IMR-90 (cell line): ENCODE results near the gene SHC2. TPM values are rescaled to one million over a fixed set of nuclear protein-coding genes. Genes with fewer than 3 reads are reported as not detected.

Experiments
- ATAC-seq: fragments of 200-7000 bp; cut with Tn5 transposase; 2 replicates; pipeline ENCODE4 v1.9.1; 2020; ENCODE audit warnings: low read depth, mild to moderate bottlenecking, moderate library complexity
- BruUV-seq: library from RNA; stranded (reverse); fragments of 400-500 nt; replicated peaks from 2 replicates; lab custom pipeline; 2021; lab: Mats Ljungman, UMichigan
- CTCF ChIA-PET: fragments of 300-600 bp; formaldehyde crosslinking; extraction: SDS; loops from one replicate; lab custom pipeline; 2021; ENCODE audit warnings: antibody characterized with exemption; lab: Yijun Ruan, JAX
- POLR2A ChIA-PET: fragments of 300-600 bp; sonication (Branson Sonifier 250); formaldehyde crosslinking; loops from one replicate; lab custom pipeline; 2022; ENCODE audit warnings: antibody characterized with exemption; ENCODE audit not compliant: unreplicated experiment; lab: Charles Lee
- DNase-seq: peaks from one replicate; pipeline ENCODE4 v3.0.0; 2013
- H2AFZ ChIP-seq: replicated peaks from 2 replicates; pipeline ENCODE3; 2013; ENCODE audit warnings: low read length, mild to moderate bottlenecking; ENCODE audit not compliant: poor library complexity
- H2AK5ac ChIP-seq: 2 replicates; pipeline ENCODE4 v1.6.1; 2013; ENCODE audit warnings: low read depth, low read length, inconsistent platforms
- H2AK9ac ChIP-seq: replicated peaks from 2 replicates; pipeline ENCODE3; 2013; ENCODE audit warnings: mild to moderate bottlenecking, low read depth, low read length, moderate library complexity; ENCODE audit not compliant: poor library complexity
- H2BK120ac ChIP-seq: 2 replicates; pipeline ENCODE4 v1.6.1; 2013; ENCODE audit warnings: low read depth, low read length, inconsistent platforms
- H2BK15ac ChIP-seq: 3 replicates; pipeline ENCODE4 v1.6.1; 2013; ENCODE audit warnings: low read depth, low read length, inconsistent platforms
- H2BK20ac ChIP-seq: 2 replicates; pipeline ENCODE4 v1.6.1; 2013; ENCODE audit warnings: low read depth, mild to moderate bottlenecking, inconsistent platforms, low read length, moderate library complexity
- H2BK5ac ChIP-seq: 2 replicates; pipeline ENCODE4 v1.6.1; 2013; ENCODE audit warnings: mild to moderate bottlenecking, low read depth, low read length, inconsistent platforms; ENCODE audit not compliant: poor library complexity, severe bottlenecking
- H3K14ac ChIP-seq: replicated peaks from 2 replicates; pipeline ENCODE4 v1.6.1; 2013; ENCODE audit warnings: low read depth, low read length, inconsistent platforms
- H3K18ac ChIP-seq: 2 replicates; pipeline ENCODE4 v1.6.1; 2013; ENCODE audit warnings: low read depth, low read length, control low read depth
- H3K23ac ChIP-seq: 2 replicates; pipeline ENCODE4 v1.6.1; 2013; ENCODE audit warnings: low read depth, low read length, inconsistent platforms
- H3K27ac ChIP-seq: 2 replicates; pipeline ENCODE4 v1.5.1; 2013; ENCODE audit warnings: mild to moderate bottlenecking, control low read depth, low read length; ENCODE audit not compliant: insufficient read depth
- H3K27me3 ChIP-seq: 2 replicates; pipeline ENCODE4 v1.6.1; 2013; ENCODE audit warnings: low read length; ENCODE audit not compliant: control insufficient read depth, insufficient read depth
- H3K36me3 ChIP-seq: 2 replicates; pipeline ENCODE4 v1.6.1; 2013; ENCODE audit warnings: low read length, mixed read lengths; ENCODE audit not compliant: control insufficient read depth, insufficient read depth
- H3K4ac ChIP-seq: 2 replicates; pipeline ENCODE4 v1.6.1; 2013; ENCODE audit warnings: low read depth, low read length, inconsistent platforms
- H3K4me1 ChIP-seq: 2 replicates; pipeline ENCODE4 v1.6.1; 2013; ENCODE audit warnings: low read length, mixed read lengths; ENCODE audit not compliant: control insufficient read depth, insufficient read depth
- H3K4me2 ChIP-seq: 2 replicates; pipeline ENCODE4 v1.6.1; 2013; ENCODE audit warnings: low read depth, mild to moderate bottlenecking, control low read depth, low read length, moderate library complexity
- H3K4me3 ChIP-seq: 2 replicates; pipeline ENCODE4 v1.5.1; 2013; ENCODE audit warnings: low read depth, mild to moderate bottlenecking, control low read depth, low read length, moderate library complexity; ENCODE audit not compliant: insufficient read depth
- H3K56ac ChIP-seq: 2 replicates; pipeline ENCODE4 v1.6.1; 2013; ENCODE audit warnings: low read length, inconsistent platforms; ENCODE audit not compliant: insufficient read depth; ENCODE audit errors: extremely low read depth
- H3K79me1 ChIP-seq, 2 experiments: 2 replicates each; pipeline ENCODE4 v1.6.1; 2013; ENCODE audit warnings: low read length in 2 of 2, inconsistent platforms in 1 of 2, low read depth in 1 of 2
- H3K9ac ChIP-seq: 2 replicates; pipeline ENCODE4 v1.6.1; 2013; ENCODE audit warnings: low read depth, low read length, control low read depth
- H3K9me1 ChIP-seq: 2 replicates; pipeline ENCODE4 v1.6.1; 2013; ENCODE audit warnings: low read length, inconsistent platforms; ENCODE audit not compliant: insufficient read depth
- H3K9me3 ChIP-seq: 2 replicates; pipeline ENCODE4 v1.6.1; 2013; ENCODE audit warnings: low read length; ENCODE audit not compliant: control insufficient read depth, insufficient read depth
- H4K20me1 ChIP-seq: 2 replicates; pipeline ENCODE4 v1.6.1; 2013; ENCODE audit warnings: low read length, inconsistent platforms; ENCODE audit not compliant: insufficient read depth
- H4K5ac ChIP-seq: 2 replicates; pipeline ENCODE4 v1.6.1; 2013; ENCODE audit warnings: mild to moderate bottlenecking, low read depth, low read length, control low read depth
- H4K8ac ChIP-seq, 2 experiments: 2 replicates each; pipeline ENCODE4 v1.6.1; 2013; ENCODE audit warnings: low read depth in 2 of 2, low read length in 2 of 2, control low read depth in 1 of 2, inconsistent platforms in 1 of 2
- H4K91ac ChIP-seq: 2 replicates; pipeline ENCODE4 v1.6.1; 2013; ENCODE audit warnings: low read depth, low read length, inconsistent platforms; ENCODE audit not compliant: insufficient read depth
- BHLHE40 ChIP-seq: fragments of 150-350 bp; IDR thresholded peaks from 2 replicates; pipeline ENCODE4 v1.6.1; 2016; ENCODE audit warnings: mild to moderate bottlenecking, low read depth, low read length
- CEBPB ChIP-seq: IDR thresholded peaks from 2 replicates; pipeline ENCODE4 v1.6.1; 2012; ENCODE audit warnings: low read depth, low read length, improper control_type of control experiment
- CHD1 ChIP-seq: IDR thresholded peaks from 2 replicates; pipeline ENCODE4 v1.6.1; 2012; ENCODE audit warnings: low read depth, low read length, improper control_type of control experiment
- CTCF ChIP-seq: conservative IDR thresholded peaks from 2 replicates; pipeline ENCODE4 v1.5.1; 2012; ENCODE audit warnings: mild to moderate bottlenecking, low read depth, low read length, improper control_type of control experiment
- FOS ChIP-seq: fragments of 150-350 bp; IDR thresholded peaks from 2 replicates; pipeline ENCODE4 v1.6.1; 2016; ENCODE audit warnings: low read depth, low read length
- MAFK ChIP-seq: IDR thresholded peaks from 2 replicates; pipeline ENCODE4 v1.6.1; 2012; ENCODE audit warnings: low read depth, low read length, improper control_type of control experiment
- MAZ ChIP-seq: IDR thresholded peaks from 2 replicates; pipeline ENCODE4 v1.6.1; 2012; ENCODE audit warnings: low read depth, mild to moderate bottlenecking, low read length, improper control_type of control experiment, moderate library complexity, borderline replicate concordance
- MXI1 ChIP-seq: IDR thresholded peaks from 2 replicates; pipeline ENCODE4 v1.6.1; 2012; ENCODE audit warnings: low read depth, mild to moderate bottlenecking, low read length, moderate library complexity, borderline replicate concordance
- NFE2L2 ChIP-seq: fragments of 150-350 bp; IDR thresholded peaks from 2 replicates; pipeline ENCODE4 v1.6.1; 2016; ENCODE audit warnings: low read depth, mild to moderate bottlenecking, low read length
- POLR2A ChIP-seq: IDR thresholded peaks from 2 replicates; pipeline ENCODE4 v1.6.1; 2012; ENCODE audit warnings: mild to moderate bottlenecking, low read depth, low read length
- RAD21 ChIP-seq: IDR thresholded peaks from 2 replicates; pipeline ENCODE4 v1.6.1; 2012; ENCODE audit warnings: low read length, improper control_type of control experiment
- RCOR1 ChIP-seq: IDR thresholded peaks from 2 replicates; pipeline ENCODE4 v1.6.1; 2012; ENCODE audit warnings: mild to moderate bottlenecking, low read length, improper control_type of control experiment; ENCODE audit not compliant: insufficient replicate concordance
- RFX5 ChIP-seq: IDR thresholded peaks from 2 replicates; pipeline ENCODE4 v1.8.0; 2012; ENCODE audit warnings: low read depth, mild to moderate bottlenecking, low read length, moderate library complexity
- SMC3 ChIP-seq: fragments of 150-350 bp; IDR thresholded peaks from 2 replicates; pipeline ENCODE4 v1.6.1; 2016; ENCODE audit warnings: low read depth, mild to moderate bottlenecking, antibody characterized with exemption, low read length, moderate library complexity
- WGBS, 2 experiments: methylation state at CpG; one replicate each; pipeline versions ENCODE4 v1.1.5 to v1.1.7; 2013; ENCODE audit warnings: missing lambda C conversion rate in 2 of 2; ENCODE audit not compliant: insufficient read length in 1 of 2; ENCODE audit errors: extremely low coverage in 2 of 2; 5-methylcytosine and 5-hydroxymethylcytosine counted together
- dilution Hi-C: fragments of 300-500 bp; cut with HindIII; formaldehyde crosslinking; loops from one replicate; pipeline ENCODE4 v1.14.3; 2018; ENCODE audit warnings: low sequenced_read_pairs; ENCODE audit not compliant: unreplicated experiment
- in situ Hi-C: fragments of 300-500 bp; cut with MboI; formaldehyde crosslinking; loops from 3 replicates; pipeline ENCODE4 v1.14.3; 2019; ENCODE audit warnings: low sequenced_read_pairs, inconsistent platforms, mixed read lengths
- intact Hi-C: fragments of 100-400 bp; cut with micrococcal nuclease; formaldehyde crosslinking; loops from 2 replicates; pipeline ENCODE4 v1.10.0; 2022
- polyA plus RNA-seq, 3 experiments: library from polyadenylated mRNA; depleted of rRNA; stranded (reverse); fragments of >200 nt; gene quantifications; 2 replicates each; pipeline ENCODE4 v1.2.3, GENCODE V29; 2012; ENCODE audit warnings: low replicate concordance in 1 of 3
- total RNA-seq: library from RNA; depleted of rRNA; stranded (reverse); fragments of >200 nt; gene quantifications from 2 replicates; pipeline ENCODE4 v1.2.3, GENCODE V29; 2012

The SHC2 gene
- total and polyA plus RNA-seq, 2 of the 4 experiments (the other 2 are of a cell fraction), result 0.68 TPM; not detected in 1

GRCh38 chr19:399370-399769 lies 61.5 kb downstream of the SHC2 start:
- no peak overlapping the region for H3K4me3 ChIP-seq
- H3K36me3 ChIP-seq, result no peaks in the 10 kb centered on the region
- no peak overlapping the region for H4K8ac ChIP-seq
- no peaks in the 10 kb centered on the region for H3K79me1 ChIP-seq
- no peak overlapping the region for H2AK9ac ChIP-seq
- no peaks in the 10 kb centered on the region for H3K9me1 ChIP-seq
- DNase-seq (no peak), ATAC-seq (no peak)
- H3K56ac ChIP-seq, result no peak overlapping the region
- no peak overlapping the region for H2BK15ac ChIP-seq
- CTCF ChIA-PET, result no interaction called here
- H2AFZ ChIP-seq, result no peak overlapping the region
- no peaks in the 10 kb centered on the region; the same call in 1 of the 2 replicates for H3K9me3 ChIP-seq
- no TSS peak for BruUV-seq
- H4K5ac ChIP-seq, result no peak overlapping the region
- H2AK5ac ChIP-seq, result no peak overlapping the region
- H3K18ac ChIP-seq, result no peak overlapping the region
- POLR2A ChIA-PET, result no interaction called here
- H3K4me1 ChIP-seq, result no peaks in the 10 kb centered on the region
- no CpG with 5 or more reads among the region's 9 CpGs for WGBS, 2 experiments
- H2BK20ac ChIP-seq, result no peak overlapping the region
- in situ Hi-C loops, result no loop called here
- H3K27me3 ChIP-seq, result peaks cover 2% of the 10 kb centered on the region; the same call in 1 of the 2 replicates
- H3K14ac ChIP-seq, result no peak overlapping the region
- dilution Hi-C loops, result no loop called here
- H3K4ac ChIP-seq, result no peak overlapping the region
- no peak overlapping the region for H3K23ac ChIP-seq
- intact Hi-C loops, result no loop called here
- no peak overlapping the region for H3K4me2 ChIP-seq
- peaks cover 5% of the 10 kb centered on the region; the same call in 1 of the 2 replicates for H4K20me1 ChIP-seq
- no peak overlapping the region for H2BK5ac ChIP-seq
- TF ChIP-seq CEBPB, result no peak
- TF ChIP-seq NFE2L2, result no peak
- no peak for TF ChIP-seq POLR2A
- no peak for TF ChIP-seq RAD21
- no peak for TF ChIP-seq SMC3
- no peak for TF ChIP-seq CHD1
- no peak for TF ChIP-seq MAZ
- TF ChIP-seq MXI1, result no peak
- TF ChIP-seq RCOR1, result no peak
- TF ChIP-seq MAFK, result no peak
- TF ChIP-seq BHLHE40, result no peak
- TF ChIP-seq RFX5, result no peak
- TF ChIP-seq CTCF, result no peak
- no peak for TF ChIP-seq FOS
- no peak overlapping the region for H3K9ac ChIP-seq
- H4K91ac ChIP-seq, result no peak overlapping the region
- H3K27ac ChIP-seq, result no peak overlapping the region
- no peak overlapping the region for H2BK120ac ChIP-seq
